Smooth muscle cell (in vitro differentiated cells): ENCODE results near the gene MAGI2. TPM values are rescaled to one million over a fixed set of nuclear protein-coding genes. Genes with fewer than 3 reads are reported as not detected.

Source experiments
- DNase-seq: peaks from one replicate; lab custom pipeline; 2025; ENCODE audit not compliant: unreplicated experiment; lab: John Stamatoyannopoulos, UW
- H2AFZ ChIP-seq: fragments of 200-600 bp; sonication (generic); 2 replicates; pipeline ENCODE4 v1.6.0; 2016; ENCODE audit warnings: antibody characterized with exemption, low read depth, mild to moderate bottlenecking
- H3F3A ChIP-seq: fragments of 200-600 bp; sonication (generic); 2 replicates; pipeline ENCODE4 v1.6.0; 2017; ENCODE audit warnings: antibody characterized with exemption, low read depth
- H3K27ac ChIP-seq: fragments of 200-600 bp; sonication (generic); 2 replicates; pipeline ENCODE4 v1.5.1; 2016; ENCODE audit warnings: low read depth, mild to moderate bottlenecking
- H3K27me3 ChIP-seq: fragments of 200-600 bp; sonication (generic); 2 replicates; pipeline ENCODE4 v1.6.1; 2016; ENCODE audit warnings: low read depth, mild to moderate bottlenecking
- H3K36me3 ChIP-seq: fragments of 200-600 bp; sonication (generic); 2 replicates; pipeline ENCODE4 v1.5.1; 2016; ENCODE audit warnings: low read depth
- H3K4me1 ChIP-seq: fragments of 200-600 bp; sonication (generic); 2 replicates; pipeline ENCODE4 v1.5.1; 2016; ENCODE audit warnings: low read depth
- H3K4me2 ChIP-seq: fragments of 200-600 bp; sonication (generic); 2 replicates; pipeline ENCODE4 v1.6.0; 2016; ENCODE audit warnings: mild to moderate bottlenecking
- H3K4me3 ChIP-seq: fragments of 200-600 bp; sonication (generic); 2 replicates; pipeline ENCODE4 v1.5.1; 2016; ENCODE audit warnings: mild to moderate bottlenecking
- H3K79me2 ChIP-seq: fragments of 200-600 bp; sonication (generic); 2 replicates; pipeline ENCODE4 v1.6.0; 2016; ENCODE audit warnings: low read depth, mild to moderate bottlenecking
- H3K9ac ChIP-seq: fragments of 200-600 bp; sonication (generic); 2 replicates; pipeline ENCODE4 v1.6.0; 2016; ENCODE audit warnings: low read depth
- H3K9me3 ChIP-seq: fragments of 200-600 bp; sonication (generic); replicated peaks from 2 replicates; pipeline ENCODE4 v1.5.1; 2016; ENCODE audit warnings: low read depth
- H4K20me1 ChIP-seq: fragments of 200-600 bp; sonication (generic); 2 replicates; pipeline ENCODE4 v1.6.0; 2016; ENCODE audit warnings: low read depth
- CTCF ChIP-seq: fragments of 200-600 bp; sonication (generic); IDR thresholded peaks from 2 replicates; pipeline ENCODE4 v1.5.1; 2017; ENCODE audit warnings: borderline replicate concordance, mild to moderate bottlenecking, antibody characterized with exemption; ENCODE audit not compliant: insufficient read depth, poor library complexity, severe bottlenecking
- WGBS: methylation state at CpG from one replicate; pipeline ENCODE4 v1.1.7; 2016; ENCODE audit warnings: low lambda C conversion rate; 5-methylcytosine and 5-hydroxymethylcytosine counted together
- polyA plus RNA-seq: library from polyadenylated mRNA; unstranded; fragments of >200 nt; fragmentation: Nextera tagmentation; extraction: Ambion mirVana; gene quantifications from 2 replicates; pipeline ENCODE4 v1.2.1, GENCODE V29; 2016
- total RNA-seq: library from RNA; depleted of rRNA; stranded (reverse); fragments of >200 nt; gene quantifications from 2 replicates; pipeline ENCODE4 v1.2.3, GENCODE V29; 2014

The MAGI2 gene
- total and polyA plus RNA-seq, 2 experiments from 2014 or later, result 3.4 to 10.7 TPM

GRCh38 chr7:79157281-79157680 lies 296.2 kb downstream of the MAGI2 start:
- 89% methylated on average over 2 of the region's 2 CpGs for WGBS
- Histone ChIP-seq H3K9ac (no peak overlapping the region), H3K36me3 (no peaks in the 10 kb centered on the region), H4K20me1 (no peaks in the 10 kb centered on the region), H3K4me1 (no peaks in the 10 kb centered on the region), H3K79me2 (no peaks in the 10 kb centered on the region), H3K27me3 (no peaks in the 10 kb centered on the region), H3F3A (no peaks in the 10 kb centered on the region), H3K4me2 (no peak overlapping the region), H2AFZ (no peak overlapping the region), H3K27ac (no peak overlapping the region), H3K9me3 (peaks cover 3% of the 10 kb centered on the region), H3K4me3 (no peak overlapping the region)
- no peak for TF ChIP-seq CTCF
- DNase-seq, result no peak

- 79% methylated on average over 1 of the region's 1 CpG for WGBS
- H3K4me3 ChIP-seq, result no peak overlapping the region
- no peak for TF ChIP-seq CTCF
- no peaks in the 10 kb centered on the region for H4K20me1 ChIP-seq
- no peaks in the 10 kb centered on the region for H3K27me3 ChIP-seq
- no peaks in the 10 kb centered on the region for H3K36me3 ChIP-seq
- H3K79me2 ChIP-seq, result no peaks in the 10 kb centered on the region
- H3K9ac ChIP-seq, result no peak overlapping the region
- no peaks in the 10 kb centered on the region for H3K9me3 ChIP-seq
- H3K27ac ChIP-seq, result no peak overlapping the region
- no peaks in the 10 kb centered on the region for H3K4me1 ChIP-seq
- no peaks in the 10 kb centered on the region for H3F3A ChIP-seq
- H2AFZ ChIP-seq, result no peak overlapping the region
- H3K4me2 ChIP-seq, result no peak overlapping the region
- DNase-seq, result no peak
Observed at GRCh38 chr7:79149831-79150230, 303.6 kb downstream of the MAGI2 start.

- Histone ChIP-seq H4K20me1 (no peaks in the 10 kb centered on the region), H3K27me3 (no peaks in the 10 kb centered on the region), H3F3A (no peaks in the 10 kb centered on the region), H3K9ac (no peak overlapping the region), H3K9me3 (no peaks in the 10 kb centered on the region), H3K36me3 (no peaks in the 10 kb centered on the region), H3K27ac (no peak overlapping the region), H3K4me1 (no peaks in the 10 kb centered on the region), H3K4me3 (no peak overlapping the region), H2AFZ (no peak overlapping the region), H3K4me2 (no peak overlapping the region), H3K79me2 (no peaks in the 10 kb centered on the region)
- WGBS, result 89% methylated on average over 3 of the region's 3 CpGs
- DNase-seq, result no peak
- no peak for TF ChIP-seq CTCF
Observed at GRCh38 chr7:79142706-79143105, 310.8 kb downstream of the MAGI2 start.

GRCh38 chr7:79141252-79141651 lies 312.2 kb downstream of the MAGI2 start:
- Histone ChIP-seq H3K4me1 (no peaks in the 10 kb centered on the region), H2AFZ (no peak overlapping the region), H4K20me1 (no peaks in the 10 kb centered on the region), H3K4me2 (no peak overlapping the region), H3K36me3 (no peaks in the 10 kb centered on the region), H3K79me2 (no peaks in the 10 kb centered on the region), H3K4me3 (no peak overlapping the region), H3K9ac (no peak overlapping the region), H3K27me3 (no peaks in the 10 kb centered on the region), H3K9me3 (no peaks in the 10 kb centered on the region), H3F3A (no peaks in the 10 kb centered on the region), H3K27ac (no peak overlapping the region)
- WGBS, result 78% methylated on average over 1 of the region's 1 CpG
- DNase-seq, result no peak
- no peak for TF ChIP-seq CTCF
